Measurements from ENCODE around the gene POLR2B. TPM values are rescaled to one million over a fixed set of nuclear protein-coding genes. Genes with fewer than 3 reads are reported as not detected.

The POLR2B gene
- total RNA-seq, 1 experiment from 2014 or later: 83.8 TPM

GRCh38 chr4:57041020-57041419, 62.3 kb downstream of the POLR2B start:
- no peaks in the 10 kb centered on the region for H3K36me3 Mint-ChIP-seq (ENCODE audit: insufficient read depth, unreplicated experiment)
- no TSS peak for BruUV-seq (replicated peaks)
- no peaks in the 10 kb centered on the region for H3K4me1 Mint-ChIP-seq (ENCODE audit: low read depth, unreplicated experiment)
- H3K27ac Mint-ChIP-seq (ENCODE audit: unreplicated experiment): no peak overlapping the region
- intact Hi-C loops (cut with micrococcal nuclease; ENCODE audit: unreplicated experiment): no loop called here
- TF ChIP-seq CTCF (IDR thresholded peaks at IDR 0.05; ENCODE audit: unreplicated experiment): no peak
- no peak for DNase-seq
- CTCF ChIA-PET: no interaction called here
- H3K9me3 Mint-ChIP-seq (ENCODE audit: low read depth, unreplicated experiment): no peaks in the 10 kb centered on the region
- H3K27me3 Mint-ChIP-seq (ENCODE audit: unreplicated experiment): no peaks in the 10 kb centered on the region
- H3K4me3 Mint-ChIP-seq (ENCODE audit: low read depth, unreplicated experiment): no peak overlapping the region

- H3K27ac Mint-ChIP-seq (ENCODE audit: unreplicated experiment): no peak overlapping the region
- CTCF ChIA-PET: no interaction called here
Observed at GRCh38 chr4:57042711-57043169, 64.0 kb downstream of the POLR2B start.

GRCh38 chr4:57043347-57044251, 64.9 kb downstream of the POLR2B start:
- Mint-ChIP-seq H3K4me1 (ENCODE audit: low read depth, unreplicated experiment) (no peaks in the 10 kb centered on the region), H3K27ac (ENCODE audit: unreplicated experiment) (no peak overlapping the region)
- intact Hi-C loops (cut with micrococcal nuclease; ENCODE audit: unreplicated experiment): no loop called here

More at GRCh38 chr4:57042711-57043169, 64.0 kb downstream of the POLR2B start:
- Mint-ChIP-seq H3K27me3 (ENCODE audit: unreplicated experiment) (no peaks in the 10 kb centered on the region), H3K9me3 (ENCODE audit: low read depth, unreplicated experiment) (no peaks in the 10 kb centered on the region), H3K4me1 (ENCODE audit: low read depth, unreplicated experiment) (no peaks in the 10 kb centered on the region), H3K4me3 (ENCODE audit: low read depth, unreplicated experiment) (no peak overlapping the region), H3K36me3 (ENCODE audit: insufficient read depth, unreplicated experiment) (no peaks in the 10 kb centered on the region)
- DNase-seq: no peak
- no TSS peak for BruUV-seq (replicated peaks)
- intact Hi-C loops (cut with micrococcal nuclease; ENCODE audit: unreplicated experiment): no loop called here
- no peak for TF ChIP-seq CTCF (IDR thresholded peaks at IDR 0.05; ENCODE audit: unreplicated experiment)

GRCh38 chr4:57044279-57044678, 65.6 kb downstream of the POLR2B start:
- CTCF ChIA-PET: no interaction called here
- intact Hi-C loops (cut with micrococcal nuclease; ENCODE audit: unreplicated experiment): no loop called here
- DNase-seq: no peak
- H3K36me3 Mint-ChIP-seq (ENCODE audit: insufficient read depth, unreplicated experiment): no peaks in the 10 kb centered on the region
- H3K4me3 Mint-ChIP-seq (ENCODE audit: low read depth, unreplicated experiment): no peak overlapping the region
- H3K27me3 Mint-ChIP-seq (ENCODE audit: unreplicated experiment): no peaks in the 10 kb centered on the region
- no peak overlapping the region for H3K27ac Mint-ChIP-seq (ENCODE audit: unreplicated experiment)
- BruUV-seq (replicated peaks): no TSS peak
- no peak for TF ChIP-seq CTCF (IDR thresholded peaks at IDR 0.05; ENCODE audit: unreplicated experiment)
- no peaks in the 10 kb centered on the region for H3K9me3 Mint-ChIP-seq (ENCODE audit: low read depth, unreplicated experiment)
- peaks cover 5% of the 10 kb centered on the region for H3K4me1 Mint-ChIP-seq (ENCODE audit: low read depth, unreplicated experiment)

More at GRCh38 chr4:57043347-57044251, 64.9 kb downstream of the POLR2B start:
- H3K9me3 Mint-ChIP-seq (ENCODE audit: low read depth, unreplicated experiment): no peaks in the 10 kb centered on the region
- H3K27me3 Mint-ChIP-seq (ENCODE audit: unreplicated experiment): no peaks in the 10 kb centered on the region
- no peak overlapping the region for H3K4me3 Mint-ChIP-seq (ENCODE audit: low read depth, unreplicated experiment)
- TF ChIP-seq CTCF (IDR thresholded peaks at IDR 0.05; ENCODE audit: unreplicated experiment): no peak
- CTCF ChIA-PET: no interaction called here
- DNase-seq: no peak
- H3K36me3 Mint-ChIP-seq (ENCODE audit: insufficient read depth, unreplicated experiment): no peaks in the 10 kb centered on the region
- BruUV-seq (replicated peaks): no TSS peak
